Calu3 (cell line): ENCODE data around the gene SORCS3. TPM values are rescaled to one million over a fixed set of nuclear protein-coding genes. Genes with fewer than 3 reads are reported as not detected.

Experiments
- BruUV-seq: library from RNA; stranded (reverse); fragments of 400-500 nt; replicated peaks from 2 replicates; lab custom pipeline; 2021; lab: Mats Ljungman, UMichigan
- CTCF ChIA-PET: fragments of 300-600 bp; sonication (Branson Sonifier 250); formaldehyde crosslinking; loops from one replicate; lab custom pipeline; 2022; ENCODE audit warnings: antibody characterized with exemption; lab: Charles Lee
- DNase-seq: peaks from one replicate; pipeline ENCODE4 v3.0.0; 2022
- H3K27ac Mint-ChIP-seq: one replicate; pipeline ENCODE4 v1.8.0; 2022; ENCODE audit warnings: mixed read lengths; ENCODE audit not compliant: unreplicated experiment
- H3K27me3 Mint-ChIP-seq: one replicate; pipeline ENCODE4 v1.8.0; 2022; ENCODE audit warnings: mixed read lengths; ENCODE audit not compliant: unreplicated experiment
- H3K36me3 Mint-ChIP-seq: one replicate; pipeline ENCODE4 v1.8.0; 2022; ENCODE audit warnings: mild to moderate bottlenecking, moderate library complexity, mixed read lengths; ENCODE audit not compliant: insufficient read depth, unreplicated experiment
- H3K4me1 Mint-ChIP-seq: one replicate; pipeline ENCODE4 v1.8.0; 2022; ENCODE audit warnings: mild to moderate bottlenecking, low read depth, mixed read lengths; ENCODE audit not compliant: unreplicated experiment
- H3K4me3 Mint-ChIP-seq: one replicate; pipeline ENCODE4 v1.8.0; 2022; ENCODE audit warnings: mild to moderate bottlenecking, low read depth, moderate library complexity, mixed read lengths; ENCODE audit not compliant: unreplicated experiment
- H3K9me3 Mint-ChIP-seq: one replicate; pipeline ENCODE4 v1.8.0; 2022; ENCODE audit warnings: low read depth, mixed read lengths; ENCODE audit not compliant: unreplicated experiment
- intact Hi-C: fragments of 100-400 bp; cut with micrococcal nuclease; formaldehyde crosslinking; loops from one replicate; pipeline ENCODE4 v1.10.0; 2022; ENCODE audit not compliant: unreplicated experiment
- total RNA-seq: library from RNA; stranded (reverse); gene quantifications from 2 replicates; pipeline ENCODE4 v1.2.3, GENCODE V29; 2022
- TF ChIP-seq, protein P1 (sequence below): fragments of 200-600 bp; IDR thresholded peaks from one replicate; pipeline ENCODE4 v1.8.0; 2022; ENCODE audit warnings: antibody characterized with exemption; ENCODE audit not compliant: unreplicated experiment

SORCS3 gene
- total RNA-seq, 1 experiment from 2014 or later: not detected

DNA sequence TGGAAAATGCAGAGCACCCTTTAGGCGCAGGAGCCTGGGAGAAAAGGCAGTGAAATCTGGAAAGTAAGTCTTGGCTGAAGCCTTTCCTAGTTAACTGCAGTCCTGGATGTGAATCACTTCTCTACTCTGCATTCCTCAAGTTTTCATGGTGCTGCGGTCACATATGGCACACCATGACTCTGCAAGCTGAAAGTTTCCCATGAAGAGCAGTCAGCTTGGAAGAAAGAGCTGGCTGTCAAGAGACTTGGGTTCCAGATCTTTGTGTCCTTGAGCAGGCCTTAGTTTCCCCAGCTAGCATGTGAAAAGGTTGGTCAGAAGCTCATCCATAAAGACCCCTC lies 548.3 kb downstream of the SORCS3 start:
- H3K36me3 Mint-ChIP-seq: no peaks in the 10 kb centered on the region
- no peak overlapping the region for H3K27ac Mint-ChIP-seq
- DNase-seq: no peak
- no peaks in the 10 kb centered on the region for H3K27me3 Mint-ChIP-seq
- CTCF ChIA-PET: no interaction called here
- intact Hi-C loops: no loop called here
- peaks cover 10% of the 10 kb centered on the region for H3K9me3 Mint-ChIP-seq
- H3K4me1 Mint-ChIP-seq: no peaks in the 10 kb centered on the region
- no peak overlapping the region for H3K4me3 Mint-ChIP-seq
- BruUV-seq: no TSS peak
- TF ChIP-seq, protein P1, sequence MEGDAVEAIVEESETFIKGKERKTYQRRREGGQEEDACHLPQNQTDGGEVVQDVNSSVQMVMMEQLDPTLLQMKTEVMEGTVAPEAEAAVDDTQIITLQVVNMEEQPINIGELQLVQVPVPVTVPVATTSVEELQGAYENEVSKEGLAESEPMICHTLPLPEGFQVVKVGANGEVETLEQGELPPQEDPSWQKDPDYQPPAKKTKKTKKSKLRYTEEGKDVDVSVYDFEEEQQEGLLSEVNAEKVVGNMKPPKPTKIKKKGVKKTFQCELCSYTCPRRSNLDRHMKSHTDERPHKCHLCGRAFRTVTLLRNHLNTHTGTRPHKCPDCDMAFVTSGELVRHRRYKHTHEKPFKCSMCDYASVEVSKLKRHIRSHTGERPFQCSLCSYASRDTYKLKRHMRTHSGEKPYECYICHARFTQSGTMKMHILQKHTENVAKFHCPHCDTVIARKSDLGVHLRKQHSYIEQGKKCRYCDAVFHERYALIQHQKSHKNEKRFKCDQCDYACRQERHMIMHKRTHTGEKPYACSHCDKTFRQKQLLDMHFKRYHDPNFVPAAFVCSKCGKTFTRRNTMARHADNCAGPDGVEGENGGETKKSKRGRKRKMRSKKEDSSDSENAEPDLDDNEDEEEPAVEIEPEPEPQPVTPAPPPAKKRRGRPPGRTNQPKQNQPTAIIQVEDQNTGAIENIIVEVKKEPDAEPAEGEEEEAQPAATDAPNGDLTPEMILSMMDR: no peak

DNA sequence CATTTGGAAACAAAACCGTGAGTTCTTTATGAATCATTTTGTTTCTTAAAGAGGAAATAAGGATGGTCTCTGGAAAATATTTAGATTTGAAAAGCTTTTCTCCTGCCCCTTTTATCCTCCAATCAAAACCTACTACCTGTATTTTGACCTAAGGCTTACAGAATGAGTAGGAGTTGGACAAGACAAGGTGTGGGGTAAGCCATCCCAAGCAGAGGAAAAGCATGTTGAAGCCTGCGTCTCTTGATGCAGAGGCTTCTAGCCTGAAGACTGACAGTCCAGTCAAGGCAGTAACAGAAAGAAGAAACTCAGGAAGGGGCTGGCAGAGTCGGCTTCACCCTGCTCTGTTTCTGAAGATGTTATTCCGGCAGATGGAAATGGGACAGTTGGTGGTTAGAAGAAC lies 551.1 kb downstream of the SORCS3 start:
- H3K9me3 Mint-ChIP-seq: peaks cover 6% of the 10 kb centered on the region
- H3K4me1 Mint-ChIP-seq: no peaks in the 10 kb centered on the region
- H3K27me3 Mint-ChIP-seq: no peaks in the 10 kb centered on the region
- no peak overlapping the region for H3K4me3 Mint-ChIP-seq
- no TSS peak for BruUV-seq
- H3K27ac Mint-ChIP-seq: no peak overlapping the region
- no peaks in the 10 kb centered on the region for H3K36me3 Mint-ChIP-seq
- TF ChIP-seq, protein P1: no peak
- no peak for DNase-seq
- CTCF ChIA-PET: no interaction called here
- intact Hi-C loops: no loop called here

DNA sequence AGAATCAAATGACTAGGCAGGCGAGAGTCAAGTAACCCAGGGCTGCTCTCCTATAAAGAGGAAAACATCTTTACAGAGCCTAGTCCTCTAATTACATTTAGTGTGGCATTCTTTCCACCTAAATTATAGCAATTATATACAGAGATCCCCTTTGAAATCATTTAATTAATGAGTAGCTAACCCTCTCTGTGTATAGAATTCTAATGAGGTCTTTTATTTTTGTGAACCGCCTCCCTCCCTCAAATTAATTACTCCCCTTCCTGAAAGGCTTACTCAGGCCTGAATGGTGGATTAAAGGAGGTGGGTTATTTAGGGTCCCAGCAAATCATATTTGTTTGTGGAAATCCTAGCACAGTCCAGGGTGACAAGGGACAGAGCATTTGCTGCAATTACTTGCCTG lies 551.8 kb downstream of the SORCS3 start:
- Mint-ChIP-seq H3K4me3 (no peak overlapping the region), H3K4me1 (no peaks in the 10 kb centered on the region), H3K27ac (no peak overlapping the region), H3K36me3 (no peaks in the 10 kb centered on the region), H3K27me3 (no peaks in the 10 kb centered on the region), H3K9me3 (peaks cover 3% of the 10 kb centered on the region)
- no TSS peak for BruUV-seq
- intact Hi-C loops: no loop called here
- CTCF ChIA-PET: no interaction called here
- DNase-seq: no peak
- TF ChIP-seq, protein P1: no peak

DNA sequence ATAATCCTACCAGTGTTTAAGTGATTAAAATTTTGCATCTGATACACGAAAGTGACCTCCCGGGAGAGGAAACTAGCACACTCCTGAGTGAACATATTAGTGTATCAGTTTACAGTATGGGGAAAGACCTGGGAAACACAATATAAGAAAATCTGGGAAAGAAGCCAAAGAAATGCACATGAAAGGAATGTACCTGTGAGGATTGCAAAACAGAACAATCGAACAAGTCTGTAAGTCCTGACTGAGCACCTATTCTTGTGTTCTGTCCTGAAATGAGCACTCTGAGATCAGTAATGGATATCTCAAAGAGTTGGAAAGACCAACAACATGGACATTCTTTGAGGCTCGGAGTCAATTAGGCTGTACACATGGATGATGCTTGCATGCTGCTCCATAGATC lies 554.7 kb downstream of the SORCS3 start:
- no peak overlapping the region for H3K27ac Mint-ChIP-seq
- no peak for DNase-seq
- H3K27me3 Mint-ChIP-seq: no peaks in the 10 kb centered on the region
- BruUV-seq: no TSS peak
- H3K9me3 Mint-ChIP-seq: peaks cover 3% of the 10 kb centered on the region
- CTCF ChIA-PET: no interaction called here
- TF ChIP-seq, protein P1: no peak
- H3K4me3 Mint-ChIP-seq: no peak overlapping the region
- no peaks in the 10 kb centered on the region for H3K4me1 Mint-ChIP-seq
- no peaks in the 10 kb centered on the region for H3K36me3 Mint-ChIP-seq
- intact Hi-C loops: no loop called here
